Measurements from ENCODE around the gene CD300C.

The CD300C gene

DNA sequence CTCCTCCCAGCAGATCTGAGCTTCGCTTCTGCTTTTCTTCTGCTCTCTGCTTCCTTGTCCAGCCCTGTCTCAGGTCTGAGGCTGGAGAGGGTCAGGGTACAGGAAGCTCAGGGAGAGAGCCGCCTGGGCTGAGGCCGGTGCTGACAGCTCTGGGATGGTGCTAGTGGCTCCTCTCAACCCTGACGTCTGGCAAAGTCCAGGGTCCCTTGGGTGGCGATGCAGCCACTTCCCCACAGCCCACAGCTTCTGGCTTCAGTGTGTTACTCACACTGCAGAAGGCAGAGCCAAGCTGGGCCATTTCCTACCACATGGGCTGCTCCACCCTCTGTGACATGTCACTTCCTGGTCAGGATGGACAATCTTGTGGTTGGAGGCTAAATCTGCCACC lies at the start of gene CD300C:
Gene CD300C (minus strand): TSS at position 273 of the 388 bp plus-strand sequence. CDS start 333 bp downstream, outside the sequence.
- no peak for DNase-seq
- H3K27me3 ChIP-seq (ENCODE audit: insufficient read depth, low read depth, severe bottlenecking): peaks cover 100% of the 10 kb centered on the region

GRCh38 chr17:74595037-74595750 lies 49.3 kb upstream of the CD300C start:
- Histone ChIP-seq H3K4me3 (ENCODE audit: low read depth, low read length) (no peak overlapping the region), H3K27ac (no peak overlapping the region), H3K9me3 (ENCODE audit: severe bottlenecking) (peaks cover 8% of the 10 kb centered on the region), H3K27me3 (ENCODE audit: insufficient read depth, low read depth, severe bottlenecking) (peaks cover 87% of the 10 kb centered on the region), H3K36me3 (no peaks in the 10 kb centered on the region)
- DNase-seq: no peak
- TF ChIP-seq, protein P1, sequence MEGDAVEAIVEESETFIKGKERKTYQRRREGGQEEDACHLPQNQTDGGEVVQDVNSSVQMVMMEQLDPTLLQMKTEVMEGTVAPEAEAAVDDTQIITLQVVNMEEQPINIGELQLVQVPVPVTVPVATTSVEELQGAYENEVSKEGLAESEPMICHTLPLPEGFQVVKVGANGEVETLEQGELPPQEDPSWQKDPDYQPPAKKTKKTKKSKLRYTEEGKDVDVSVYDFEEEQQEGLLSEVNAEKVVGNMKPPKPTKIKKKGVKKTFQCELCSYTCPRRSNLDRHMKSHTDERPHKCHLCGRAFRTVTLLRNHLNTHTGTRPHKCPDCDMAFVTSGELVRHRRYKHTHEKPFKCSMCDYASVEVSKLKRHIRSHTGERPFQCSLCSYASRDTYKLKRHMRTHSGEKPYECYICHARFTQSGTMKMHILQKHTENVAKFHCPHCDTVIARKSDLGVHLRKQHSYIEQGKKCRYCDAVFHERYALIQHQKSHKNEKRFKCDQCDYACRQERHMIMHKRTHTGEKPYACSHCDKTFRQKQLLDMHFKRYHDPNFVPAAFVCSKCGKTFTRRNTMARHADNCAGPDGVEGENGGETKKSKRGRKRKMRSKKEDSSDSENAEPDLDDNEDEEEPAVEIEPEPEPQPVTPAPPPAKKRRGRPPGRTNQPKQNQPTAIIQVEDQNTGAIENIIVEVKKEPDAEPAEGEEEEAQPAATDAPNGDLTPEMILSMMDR (IDR thresholded peaks at IDR 0.05; ENCODE audit: low read depth, low read length): no peak

More for the DNA sequence above, at the start of gene CD300C:
- Histone ChIP-seq H3K9me3 (ENCODE audit: severe bottlenecking) (no peaks in the 10 kb centered on the region), H3K36me3 (no peaks in the 10 kb centered on the region), H3K4me3 (ENCODE audit: low read depth, low read length) (no peak within 1 kb of the TSS), H3K27ac (no peak within 1 kb of the TSS)
- TF ChIP-seq, protein P1 (IDR thresholded peaks at IDR 0.05; ENCODE audit: low read depth, low read length): no peak

DNA sequence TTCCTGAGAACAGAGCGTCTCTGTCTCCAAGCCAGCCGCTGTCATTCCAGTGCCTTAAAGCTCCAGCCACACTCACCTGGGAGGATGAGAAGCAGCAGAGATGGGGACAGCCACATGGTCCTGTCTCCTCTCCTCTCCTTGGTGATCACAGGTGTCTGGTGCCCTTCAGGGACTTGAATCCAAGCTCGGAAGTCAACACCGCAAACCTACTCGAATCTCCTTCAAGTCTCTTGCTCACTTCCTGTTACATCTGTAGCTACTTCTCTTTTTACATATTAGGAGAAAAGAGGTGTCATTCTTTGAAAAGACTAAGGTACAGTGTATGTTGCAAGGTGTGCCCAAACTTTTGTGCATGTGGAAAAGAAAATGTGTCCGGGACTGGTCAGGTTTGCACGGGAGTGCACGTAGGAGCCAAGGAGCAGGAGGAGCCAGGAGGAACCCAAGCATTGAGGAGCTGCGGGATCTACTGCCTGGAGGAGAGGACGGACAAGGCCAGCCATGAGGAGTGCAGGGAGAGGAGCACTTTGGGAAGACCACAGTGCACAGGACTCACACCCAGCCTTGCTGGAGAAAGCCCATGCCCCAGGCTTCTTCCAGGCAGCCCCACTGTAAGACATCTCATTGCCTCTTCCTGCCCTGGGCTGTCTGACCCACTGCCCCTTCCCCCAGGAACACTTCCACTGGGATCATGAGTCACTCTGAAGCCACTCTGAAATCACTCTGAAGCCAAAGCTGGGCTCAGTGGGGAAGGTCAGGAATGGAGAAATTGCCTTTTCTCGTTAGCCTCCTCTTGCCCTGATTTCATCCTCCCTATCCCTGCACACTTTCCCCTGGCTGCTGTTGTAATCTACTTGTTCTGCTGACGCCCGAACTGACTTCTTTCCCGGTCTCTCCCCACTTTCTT lies 46.4 kb upstream of the CD300C start, which contains the start of gene CD300LD:
Gene CD300LD (minus strand): TSS at position 197 of the 904 bp plus-strand sequence. CDS start 81 bp downstream, at position 116.
- H3K36me3 ChIP-seq: no peaks in the 10 kb centered on the region
- peaks cover 19% of the 10 kb centered on the region for H3K9me3 ChIP-seq (ENCODE audit: severe bottlenecking)
- TF ChIP-seq, protein P1 (IDR thresholded peaks at IDR 0.05; ENCODE audit: low read depth, low read length): no peak
- no peak for DNase-seq
- no peak within 1 kb of the TSS for H3K27ac ChIP-seq
- H3K4me3 ChIP-seq (ENCODE audit: low read depth, low read length): no peak within 1 kb of the TSS
- H3K27me3 ChIP-seq (ENCODE audit: insufficient read depth, low read depth, severe bottlenecking): peaks cover 94% of the 10 kb centered on the region

- TF ChIP-seq, protein P1 (IDR thresholded peaks at IDR 0.05; ENCODE audit: low read depth, low read length): no peak
- peaks cover 15% of the 10 kb centered on the region for H3K9me3 ChIP-seq (ENCODE audit: severe bottlenecking)
- H3K36me3 ChIP-seq: no peaks in the 10 kb centered on the region
- no peak overlapping the region for H3K27ac ChIP-seq
- no peak overlapping the region for H3K4me3 ChIP-seq (ENCODE audit: low read depth, low read length)
- no peak for DNase-seq
- peaks cover 94% of the 10 kb centered on the region for H3K27me3 ChIP-seq (ENCODE audit: insufficient read depth, low read depth, severe bottlenecking)
These were observed 45.6 kb upstream of the CD300C start for GRCh38 chr17:74591503-74591902.

- Histone ChIP-seq H3K27ac (no peak overlapping the region), H3K36me3 (no peaks in the 10 kb centered on the region), H3K4me3 (ENCODE audit: low read depth, low read length) (no peak overlapping the region), H3K27me3 (ENCODE audit: insufficient read depth, low read depth, severe bottlenecking) (peaks cover 99% of the 10 kb centered on the region), H3K9me3 (ENCODE audit: severe bottlenecking) (peaks cover 26% of the 10 kb centered on the region)
- TF ChIP-seq, protein P1 (IDR thresholded peaks at IDR 0.05; ENCODE audit: low read depth, low read length): no peak
- no peak for DNase-seq
These were observed 39.8 kb upstream of the CD300C start for GRCh38 chr17:74585711-74586110.
